ENCODE measurements around the gene MGLL.
"Not testable (repeated sequence)": the region's sequence is repeated elsewhere in the genome, so short reads cannot be mapped to it uniquely, and the experiment has no call there.

MGLL gene

GRCh38 chr3:127669541-127670228 is 152.6 kb downstream of the MGLL start:
- DNase-seq: no peak

- DNase-seq: no peak
Observed at GRCh38 chr3:127668906-127669305, 153.4 kb downstream of the MGLL start.

DNA sequence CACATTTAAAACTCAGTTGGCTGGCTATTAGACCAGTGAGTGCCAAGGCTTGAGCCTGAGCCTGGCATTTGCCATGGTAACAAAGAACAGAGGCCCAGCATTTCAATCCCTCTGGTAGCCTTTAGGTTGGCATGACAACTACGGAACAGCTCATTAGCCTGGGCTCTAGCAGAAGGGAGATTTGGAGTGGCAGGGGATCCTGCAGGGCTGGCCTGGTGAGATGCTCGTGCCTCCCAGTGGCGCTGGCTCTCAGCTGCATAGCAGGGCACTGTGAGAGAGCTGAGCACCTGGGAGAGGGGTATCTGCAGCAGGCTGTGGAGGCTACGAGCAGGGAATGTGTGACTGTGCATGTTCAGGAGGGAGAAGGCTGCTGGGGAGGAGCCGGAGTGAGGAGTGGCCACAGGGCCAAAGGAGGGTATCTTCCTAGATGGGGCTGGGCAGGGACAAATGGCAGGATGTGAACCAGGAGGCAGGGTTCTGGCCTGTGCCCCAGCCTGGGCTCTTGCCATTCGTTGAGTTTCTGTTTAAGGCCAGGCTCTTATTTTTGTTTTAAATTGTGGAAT is 155.1 kb downstream of the MGLL start:
- no peak for DNase-seq

- no peak for DNase-seq
Observed at GRCh38 chr3:127666676-127667075, 155.6 kb downstream of the MGLL start.

GRCh38 chr3:127665586-127665985 is 156.7 kb downstream of the MGLL start:
- no peak for DNase-seq

GRCh38 chr3:127665165-127665564 is 157.2 kb downstream of the MGLL start:
- no peak for DNase-seq

DNA sequence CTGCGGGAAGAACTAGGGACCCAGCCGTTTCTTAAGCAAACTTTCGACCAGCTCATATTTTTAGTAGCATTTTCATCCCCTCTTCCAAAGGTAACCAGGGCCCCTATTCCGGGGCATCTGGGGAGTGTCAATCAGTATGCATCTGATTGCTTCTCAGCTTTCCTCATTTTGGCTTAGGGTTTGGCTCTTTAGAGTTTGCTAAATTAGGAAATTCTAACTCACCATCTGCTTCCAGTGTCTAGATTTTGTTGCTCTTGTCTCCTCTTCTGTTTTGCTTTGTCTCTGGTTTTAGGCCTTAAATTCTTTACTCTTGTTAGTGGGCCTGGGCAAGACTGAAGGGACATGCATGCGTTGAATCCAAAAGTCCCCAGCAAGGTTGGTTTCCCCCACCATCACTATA is 159.2 kb downstream of the MGLL start:
- DNase-seq: no peak

- DNase-seq: no peak
Observed at GRCh38 chr3:127662001-127662469, 160.3 kb downstream of the MGLL start.

GRCh38 chr3:127661600-127661999 is 160.7 kb downstream of the MGLL start:
- no peak for DNase-seq

GRCh38 chr3:127660621-127661251 is 161.6 kb downstream of the MGLL start:
- no peak for DNase-seq

DNA sequence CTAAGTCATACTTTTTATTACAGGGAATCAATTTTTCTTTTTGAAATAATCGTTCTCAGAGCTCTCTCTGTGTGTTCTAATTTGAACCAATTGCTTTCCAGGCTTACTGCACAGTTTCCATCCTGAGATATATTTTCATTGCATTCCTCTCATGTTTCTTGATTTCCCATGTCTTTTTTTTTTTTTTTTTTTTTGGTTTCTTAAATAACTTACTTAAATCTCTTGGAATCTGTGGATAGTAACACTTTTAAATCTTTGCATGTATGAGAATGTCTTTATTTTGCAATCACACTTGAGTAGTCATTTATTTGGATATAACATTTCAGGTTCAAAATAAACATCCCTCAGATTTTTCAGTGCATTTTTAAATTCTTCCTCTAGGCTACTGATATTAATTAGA is 164.1 kb downstream of the MGLL start:
- DNase-seq: no peak

GRCh38 chr3:127656906-127657305 is 165.4 kb downstream of the MGLL start:
- no peak for DNase-seq

- no peak for DNase-seq
Observed at GRCh38 chr3:127655641-127656040, 166.7 kb downstream of the MGLL start.

DNA sequence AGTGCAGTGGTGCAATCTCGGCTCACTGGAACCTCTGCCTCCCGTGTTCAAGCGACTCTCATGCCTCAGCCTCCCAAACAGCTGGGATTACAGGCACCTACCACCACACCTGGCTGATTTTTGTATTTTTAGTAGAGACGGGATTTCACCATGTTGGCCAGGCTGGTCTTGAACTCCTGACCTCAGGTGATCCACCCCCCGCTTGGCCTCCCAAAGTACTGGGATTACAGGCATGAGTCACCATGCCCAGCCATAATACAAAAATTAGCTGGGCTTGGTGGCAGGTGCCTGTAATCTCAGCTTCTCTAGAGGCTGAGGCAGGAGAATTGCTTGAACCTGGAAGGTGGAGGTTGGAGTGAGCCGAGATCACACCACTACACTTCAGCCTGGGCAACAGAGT is 167.3 kb downstream of the MGLL start:
- DNase-seq: not testable (repeated sequence)

- no peak for DNase-seq
Observed at GRCh38 chr3:127654374-127654773, 167.9 kb downstream of the MGLL start.

GRCh38 chr3:127652246-127652995 is 169.9 kb downstream of the MGLL start:
- peak; percentile 33 for DNase-seq

DNA sequence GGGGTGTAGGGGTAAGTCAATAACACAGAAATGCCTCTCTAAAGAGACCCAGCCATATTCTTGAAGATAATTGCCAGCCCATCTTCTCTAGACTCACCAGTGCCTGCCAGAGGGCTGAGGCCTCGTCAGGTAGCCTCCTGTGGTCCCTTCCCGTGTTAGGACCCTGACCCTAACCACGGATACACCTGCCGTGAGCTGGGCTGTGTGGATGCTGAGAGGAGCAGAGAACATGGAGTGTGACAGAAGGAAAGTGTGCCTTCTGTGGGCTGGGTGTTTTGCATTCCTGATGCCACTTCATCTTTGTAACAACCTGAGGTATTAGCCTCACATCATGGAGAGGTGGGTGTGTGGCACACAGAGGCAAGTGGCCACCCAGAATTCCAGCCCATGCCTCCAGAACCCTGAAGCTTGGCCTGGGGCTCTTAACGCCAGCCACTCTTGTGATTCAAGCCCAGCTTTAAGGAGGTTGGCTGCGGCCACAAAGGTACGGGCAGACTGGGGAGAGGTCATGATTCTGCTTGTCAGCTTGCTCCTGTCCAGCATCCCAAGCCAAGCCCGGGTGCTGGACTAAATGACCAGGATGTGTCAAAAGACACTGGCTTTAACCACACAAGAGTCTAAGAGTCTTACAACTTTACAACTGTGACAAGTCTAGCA is 170.7 kb downstream of the MGLL start:
- no peak for DNase-seq

- DNase-seq: no peak
Observed at GRCh38 chr3:127650236-127650635, 172.1 kb downstream of the MGLL start.

- no peak for DNase-seq
Observed at GRCh38 chr3:127647845-127648204, 174.5 kb downstream of the MGLL start.

DNA sequence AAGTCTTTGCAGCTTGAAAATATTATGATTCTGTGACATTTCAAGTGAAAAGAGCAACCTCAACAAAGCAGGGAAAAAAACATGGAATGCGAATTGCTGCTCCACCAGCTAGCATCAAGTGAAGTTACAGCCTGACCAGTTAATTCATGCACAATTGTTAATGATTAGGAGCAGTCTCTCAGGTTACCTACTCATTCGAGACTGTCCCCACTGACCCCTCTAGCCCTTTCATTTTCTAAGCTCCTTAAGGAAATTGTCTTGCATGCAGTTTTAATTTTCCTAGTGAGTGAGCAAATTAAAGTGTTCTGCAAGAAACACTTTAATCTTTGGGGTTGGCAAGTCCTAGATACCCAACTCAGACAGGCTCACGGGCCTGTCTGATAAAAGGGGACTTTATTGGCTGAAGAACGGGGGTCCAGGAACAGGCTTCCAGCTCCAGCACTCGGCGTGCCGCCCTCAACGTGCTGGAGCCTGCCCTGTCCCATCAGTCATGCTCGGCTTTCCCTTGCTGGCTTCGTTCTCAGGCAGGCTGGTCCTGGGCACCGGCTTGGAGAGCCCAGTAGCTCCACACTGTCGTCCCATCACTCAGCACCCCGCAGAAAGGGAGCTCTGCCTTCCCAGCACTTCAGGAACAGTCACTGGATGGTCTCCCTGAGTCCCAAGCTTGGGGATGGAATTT is 175.0 kb downstream of the MGLL start:
- no peak for DNase-seq

- no peak for DNase-seq
Observed at GRCh38 chr3:127646501-127647046, 175.7 kb downstream of the MGLL start.

DNA sequence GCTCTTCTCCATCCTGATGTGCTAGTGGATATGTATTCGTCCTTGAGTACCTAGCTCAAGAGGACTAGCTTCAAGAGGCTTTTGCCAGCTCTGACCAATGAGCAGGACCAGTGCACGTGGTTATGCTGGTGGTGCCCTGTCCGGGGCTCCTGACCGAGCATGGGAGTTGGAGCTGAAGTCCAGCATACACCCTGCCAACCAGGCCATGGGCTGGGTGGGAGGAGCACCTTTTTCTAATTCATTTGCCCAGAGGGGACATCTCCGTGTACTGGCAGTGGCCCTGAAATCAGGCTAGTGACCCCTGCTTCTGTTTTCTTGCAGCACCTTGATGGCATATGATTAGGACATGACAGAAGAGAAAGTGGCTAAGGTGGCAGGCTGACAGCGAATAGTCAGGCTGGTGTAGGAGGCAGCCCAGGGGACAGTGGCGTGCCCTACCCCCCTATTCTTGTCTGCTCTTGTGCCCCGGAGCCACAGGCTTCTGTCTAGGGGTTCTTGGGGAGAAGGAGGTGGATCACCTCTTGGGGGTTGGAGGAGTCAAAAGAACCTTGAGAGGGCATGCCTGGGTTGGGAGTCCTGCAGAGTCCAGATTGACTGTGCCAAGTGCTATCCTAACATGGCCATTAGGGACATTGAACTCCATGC is 176.8 kb downstream of the MGLL start:
- no peak for DNase-seq

Measured in amniotic stem cell (primary cell).